IPS-NIHi7 (cell line): ENCODE measurements around the gene TMEM131.
"Not testable (repeated sequence)": the region's sequence is repeated elsewhere in the genome, so short reads cannot be mapped to it uniquely, and the experiment has no call there.

ENCODE experiments used
- DNase-seq: peaks from one replicate; pipeline ENCODE4 v3.0.0; 2012; ENCODE audit warnings: mixed read lengths; ENCODE audit errors: extremely low spot score

TMEM131 gene

GRCh38 chr2:98022067-98022466 is 26.3 kb upstream of the TMEM131 start:
- DNase-seq, result not testable (repeated sequence)

GRCh38 chr2:98020992-98021713 is 25.4 kb upstream of the TMEM131 start:
- peak; percentile 36 for DNase-seq

- DNase-seq, result no peak
Measured at GRCh38 chr2:98020516-98020915, 24.8 kb upstream of the TMEM131 start.

GRCh38 chr2:98016908-98017670 is 21.3 kb upstream of the TMEM131 start:
- no peak for DNase-seq

- DNase-seq, result no peak
Measured at GRCh38 chr2:98015671-98016070, 19.9 kb upstream of the TMEM131 start.

GRCh38 chr2:98014379-98014778 is 18.6 kb upstream of the TMEM131 start:
- DNase-seq, result no peak

- no peak for DNase-seq
Measured at GRCh38 chr2:98013407-98014042, 17.8 kb upstream of the TMEM131 start.

- DNase-seq, result no peak
Measured at GRCh38 chr2:98012561-98012991, 16.8 kb upstream of the TMEM131 start.

- no peak for DNase-seq
Measured at GRCh38 chr2:98009887-98010760, 14.4 kb upstream of the TMEM131 start.

- DNase-seq, result no peak
Measured at GRCh38 chr2:98008415-98008814, 12.7 kb upstream of the TMEM131 start.

- no peak for DNase-seq
Measured at GRCh38 chr2:98006378-98006777, 10.6 kb upstream of the TMEM131 start.

GRCh38 chr2:98004613-98005012 is 8.9 kb upstream of the TMEM131 start:
- DNase-seq, result no peak

GRCh38 chr2:98004047-98004446 is 8.3 kb upstream of the TMEM131 start:
- DNase-seq, result no peak

GRCh38 chr2:97999536-97999935 is 3.8 kb upstream of the TMEM131 start:
- no peak for DNase-seq

GRCh38 chr2:97998431-97999005 is 2.8 kb upstream of the TMEM131 start:
- DNase-seq, result no peak

GRCh38 chr2:97997784-97998392 is 2.1 kb upstream of the TMEM131 start:
- no peak for DNase-seq

GRCh38 chr2:97996679-97997078 is 931 bp upstream of the TMEM131 start:
- no peak for DNase-seq

GRCh38 chr2:97995026-97995733 is 568 bp downstream of the TMEM131 start:
- DNase-seq, result peak; percentile 70

GRCh38 chr2:97994476-97994875 is 1.3 kb downstream of the TMEM131 start:
- DNase-seq, result no peak

GRCh38 chr2:97993926-97994325 is 1.8 kb downstream of the TMEM131 start:
- DNase-seq, result no peak
